GM12891 (cell line): ENCODE measurements around the gene PRKCB. TPM values are rescaled to one million over a fixed set of nuclear protein-coding genes. Genes with fewer than 3 reads are reported as not detected.
A peak's percentile ranks its signal among the peaks of the same experiment; 100 is the strongest.

Experiments
- DNase-seq: peaks from one replicate; pipeline ENCODE4 v3.0.0; 2011; ENCODE audit warnings: low spot score; ENCODE audit not compliant: insufficient read length
- FAIRE-seq: peaks from 2 replicates; lab custom pipeline; 2011; peaks lifted over from hg19 to GRCh38; lab: Jason Lieb, UNC
- PAX5 ChIP-seq: IDR thresholded peaks from 2 replicates; pipeline ENCODE4 v1.6.1; 2011; ENCODE audit warnings: low read length, moderate library complexity, mild to moderate bottlenecking; ENCODE audit not compliant: insufficient read depth, severe bottlenecking
- POLR2A ChIP-seq: IDR thresholded peaks from 2 replicates; pipeline ENCODE4 v1.6.1; 2011; ENCODE audit warnings: low read depth, low read length, control low read depth
- POLR2AphosphoS5 ChIP-seq: IDR thresholded peaks from 2 replicates; pipeline ENCODE4 v1.6.1; 2011; ENCODE audit warnings: low read depth, low read length, control low read depth
- POU2F2 ChIP-seq: IDR thresholded peaks from 2 replicates; pipeline ENCODE4 v1.6.1; 2011; ENCODE audit warnings: low read depth, mild to moderate bottlenecking, control low read depth, low read length, moderate library complexity
- SPI1 ChIP-seq: IDR thresholded peaks from 2 replicates; pipeline ENCODE4 v1.6.1; 2011; ENCODE audit warnings: low read depth, low read length, control low read depth
- TAF1 ChIP-seq: IDR thresholded peaks from 2 replicates; pipeline ENCODE4 v1.6.1; 2011; ENCODE audit warnings: low read depth, low read length, control low read depth
- polyA plus RNA-seq: library from polyadenylated mRNA; unstranded; fragments of >200 nt; gene quantifications from one replicate; pipeline ENCODE4 v1.2.1, GENCODE V29; 2012; ENCODE audit warnings: low read depth, missing spikeins, inconsistent platforms; ENCODE audit not compliant: missing spikeins

PRKCB gene
- 98.4 TPM for polyA plus RNA-seq

DNA sequence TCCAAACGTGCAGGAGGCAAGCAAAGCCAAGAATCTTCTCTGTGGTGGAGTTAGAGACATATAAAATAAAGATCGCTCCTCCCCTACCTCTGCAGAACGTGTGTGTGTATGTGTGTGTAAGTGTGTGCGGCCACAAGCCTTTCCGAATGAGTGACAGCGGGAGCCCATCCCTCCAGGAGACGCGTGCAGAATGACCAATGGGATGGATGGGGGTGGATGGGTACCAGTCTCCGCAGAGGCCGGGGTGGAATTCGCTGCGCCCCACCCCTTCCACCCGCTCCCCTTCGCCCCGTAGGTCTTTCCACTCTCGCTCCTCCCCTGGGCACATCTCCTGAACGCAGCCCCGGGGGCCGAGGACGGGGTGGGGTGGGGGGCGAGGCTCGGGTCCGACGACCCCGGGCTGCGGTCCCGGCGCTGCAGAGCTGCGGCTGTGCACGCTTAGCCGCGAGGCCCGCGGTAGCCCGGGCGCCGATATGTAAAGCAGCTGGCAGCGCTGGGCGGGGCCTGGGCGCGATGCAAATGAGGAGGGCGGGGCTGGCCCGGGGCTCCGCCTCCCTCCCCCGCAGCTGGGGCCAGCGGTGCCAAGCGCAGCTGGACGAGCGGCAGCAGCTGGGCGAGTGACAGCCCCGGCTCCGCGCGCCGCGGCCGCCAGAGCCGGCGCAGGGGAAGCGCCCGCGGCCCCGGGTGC is at the start of gene PRKCB:
Gene PRKCB (plus strand): TSS at position 594 of the 688 bp plus-strand sequence.
- FAIRE-seq (peak; percentile 95), DNase-seq (peak; percentile 91)
- TF ChIP-seq TAF1 (no peak; the same call in 1 of the 2 replicates), POLR2AphosphoS5 (peak; percentile 43; the same call in 1 of the 2 replicates), POU2F2 (peak; percentile 79; the same call in 1 of the 2 replicates)

DNA sequence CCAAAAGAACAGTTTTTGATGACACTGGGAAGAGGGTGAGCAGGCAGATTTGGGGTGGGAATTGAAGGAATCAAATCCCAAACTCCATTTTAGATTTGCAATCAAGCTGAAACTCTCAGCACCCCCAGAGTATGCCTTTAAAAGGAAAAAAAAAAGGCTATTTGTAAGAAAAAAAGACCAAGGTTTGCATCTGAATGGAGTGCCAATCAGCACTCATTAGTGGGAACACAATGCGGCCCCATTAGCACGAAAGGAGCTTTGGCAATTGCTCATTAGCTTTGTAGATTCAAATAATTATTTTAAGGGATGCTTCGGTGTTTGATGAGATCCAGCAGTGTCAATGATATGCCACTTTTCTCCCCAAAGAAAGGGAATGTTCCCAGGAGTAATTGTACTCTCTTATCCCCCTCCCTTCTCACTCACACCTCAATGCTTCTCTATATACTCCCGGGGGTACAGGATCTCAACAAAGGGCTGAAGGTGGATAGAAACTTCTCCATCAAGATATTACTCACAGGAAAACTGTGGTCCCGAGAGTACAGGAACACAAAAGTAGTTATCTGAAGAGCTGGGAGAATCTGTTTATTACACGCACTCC is 48.7 kb upstream of the PRKCB start:
- DNase-seq (no peak), FAIRE-seq (no peak)
- no peak for TF ChIP-seq TAF1
- TF ChIP-seq SPI1, result no peak
- TF ChIP-seq POU2F2, result no peak
- TF ChIP-seq POLR2A, result no peak
- no peak for TF ChIP-seq PAX5
- TF ChIP-seq POLR2AphosphoS5, result no peak

DNA sequence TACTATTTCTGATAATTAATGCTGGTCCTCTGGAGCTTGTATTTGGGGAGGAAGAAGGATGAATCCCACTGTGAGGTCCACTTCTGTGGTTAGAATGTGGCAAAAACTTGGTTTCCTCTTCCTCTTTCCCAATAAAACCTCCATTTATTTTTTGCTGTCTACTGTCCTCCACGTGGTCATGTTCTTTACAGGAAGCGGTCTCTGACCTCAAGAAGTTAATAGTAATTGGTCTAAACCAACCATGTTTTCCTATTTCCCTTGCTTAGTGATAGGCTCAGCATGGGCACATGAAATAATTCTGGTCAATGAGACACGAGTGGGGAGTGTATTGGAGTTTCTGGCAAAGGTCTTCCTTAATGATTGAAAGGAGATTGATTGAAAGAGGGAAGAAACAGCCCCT is 47.1 kb upstream of the PRKCB start:
- FAIRE-seq, result no peak
- TF ChIP-seq POU2F2 (no peak), POLR2A (no peak), POLR2AphosphoS5 (no peak), PAX5 (no peak), TAF1 (no peak), SPI1 (no peak)
- DNase-seq, result no peak

DNA sequence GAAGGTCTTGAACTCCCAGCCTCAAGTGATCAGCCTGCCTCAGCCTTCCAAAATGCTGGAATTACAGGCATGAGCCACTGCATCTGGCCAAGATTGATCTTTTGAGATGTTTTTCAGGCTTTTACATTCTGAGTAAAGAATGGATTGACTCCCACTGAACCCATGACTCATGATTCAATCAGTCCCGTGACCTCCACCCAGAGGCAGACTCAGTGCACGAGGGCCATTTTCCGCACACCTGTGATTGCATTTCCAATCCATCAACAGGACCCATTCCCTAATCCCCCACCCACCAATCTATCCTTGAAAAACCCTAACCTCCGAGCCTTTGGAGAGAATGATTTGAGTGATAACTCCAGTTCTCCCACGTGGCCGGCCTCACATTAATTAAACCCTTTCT is 40.4 kb upstream of the PRKCB start:
- FAIRE-seq, result no peak

DNA sequence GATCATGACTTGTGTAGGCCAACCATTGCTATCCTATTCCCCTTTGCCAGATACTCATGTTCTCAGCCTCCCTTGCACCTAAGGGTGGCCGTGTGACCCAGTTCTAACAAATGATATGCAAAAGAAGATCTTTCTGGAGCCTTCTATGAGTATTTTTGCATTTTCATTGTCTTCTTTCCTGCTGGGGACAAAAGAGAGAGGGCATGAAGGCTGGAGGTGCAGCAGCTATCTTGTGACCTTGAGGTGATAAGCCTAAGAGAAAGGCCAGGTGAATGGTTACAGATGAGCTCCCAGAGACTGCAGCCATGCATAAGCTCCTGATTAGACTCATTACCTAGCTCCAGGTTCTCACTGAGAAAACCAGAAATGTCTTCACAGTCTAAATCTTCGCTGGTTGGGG is 38.8 kb upstream of the PRKCB start:
- FAIRE-seq, result no peak
- DNase-seq, result no peak
- TF ChIP-seq POU2F2 (no peak), POLR2A (no peak), TAF1 (no peak), PAX5 (no peak), SPI1 (no peak), POLR2AphosphoS5 (no peak)

More for the DNA sequence above, 40.4 kb upstream of the PRKCB start:
- no peak for TF ChIP-seq PAX5
- TF ChIP-seq POLR2A, result no peak
- no peak for TF ChIP-seq TAF1
- no peak for TF ChIP-seq POLR2AphosphoS5
- TF ChIP-seq POU2F2, result no peak
- TF ChIP-seq SPI1, result no peak
- DNase-seq, result no peak

DNA sequence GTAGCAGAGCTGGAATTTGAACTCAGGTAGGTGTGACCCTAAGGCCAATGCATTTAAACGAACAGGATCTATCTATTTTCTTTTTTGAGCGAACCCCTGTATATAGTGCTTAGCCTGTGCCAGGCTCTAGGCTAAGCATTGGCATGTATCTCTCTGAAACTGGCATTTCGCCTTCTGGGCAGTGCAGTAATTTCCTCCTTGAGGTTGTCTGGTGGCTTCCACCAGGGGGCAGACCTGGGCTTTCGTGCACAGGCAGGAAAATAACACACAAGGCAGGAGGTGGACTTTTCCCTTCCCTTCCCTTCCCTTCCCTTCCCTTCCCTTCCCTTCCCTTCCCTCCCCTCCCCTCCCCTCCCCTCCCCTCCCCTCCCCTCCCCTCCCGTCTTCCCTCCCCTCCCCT is 34.4 kb upstream of the PRKCB start:
- TF ChIP-seq TAF1, result no peak
- TF ChIP-seq POU2F2, result no peak
- TF ChIP-seq POLR2A, result no peak
- no peak for TF ChIP-seq POLR2AphosphoS5
- TF ChIP-seq PAX5, result no peak
- TF ChIP-seq SPI1, result no peak
- FAIRE-seq (peak; percentile 77), DNase-seq (peak; percentile 33)

DNA sequence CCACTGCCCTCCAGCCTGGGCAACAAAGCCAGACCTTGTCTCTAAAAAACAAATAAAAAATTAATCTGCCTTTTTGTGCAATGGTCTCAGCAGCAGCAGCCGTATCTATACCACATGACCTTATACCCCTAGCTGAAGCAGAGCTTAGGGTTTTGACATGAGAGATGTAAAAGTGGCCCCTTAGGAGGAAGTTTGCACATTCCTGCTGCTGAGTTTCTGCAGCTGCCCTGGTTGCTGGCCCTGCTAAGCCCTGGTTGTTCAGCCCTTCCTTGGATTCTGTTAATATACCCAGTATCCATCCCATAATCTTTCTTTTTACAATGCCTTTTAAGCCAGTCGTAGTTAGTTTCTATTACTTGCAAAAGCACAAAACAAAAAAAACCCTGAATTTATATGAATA is 33.0 kb upstream of the PRKCB start:
- FAIRE-seq (no peak), DNase-seq (no peak)
- TF ChIP-seq POLR2A, result no peak
- TF ChIP-seq TAF1, result no peak
- no peak for TF ChIP-seq POLR2AphosphoS5
- TF ChIP-seq POU2F2, result no peak
- no peak for TF ChIP-seq SPI1
- no peak for TF ChIP-seq PAX5

GRCh38 chr16:23803591-23804123 is 32.1 kb upstream of the PRKCB start:
- DNase-seq (peak; percentile 53), FAIRE-seq (peak; percentile 96)
- no peak for TF ChIP-seq PAX5
- 0 out of 2 replicates have a peak, but pooled peaks have one; percentile 5 for TF ChIP-seq SPI1

DNA sequence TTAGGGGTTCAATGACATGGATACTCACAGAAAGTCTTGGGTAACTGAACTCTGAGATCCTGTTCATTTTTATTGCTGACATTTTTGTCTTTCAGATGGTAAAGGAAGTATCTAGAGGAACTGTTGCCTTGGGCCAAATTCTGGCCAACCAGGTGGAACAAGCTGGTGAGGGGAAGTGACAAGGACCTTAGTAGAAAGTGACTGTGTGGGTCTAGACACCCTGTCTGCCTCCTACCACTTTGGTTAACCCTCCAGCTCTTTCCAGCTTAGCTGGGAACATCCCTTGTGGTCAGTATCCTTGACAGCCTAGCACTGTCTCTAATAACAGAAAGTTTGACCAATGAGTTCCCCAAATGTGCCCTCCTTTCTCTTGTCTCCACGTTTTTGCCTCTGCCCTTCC is 28.8 kb upstream of the PRKCB start:
- FAIRE-seq (peak; percentile 38), DNase-seq (no peak)
- TF ChIP-seq POLR2AphosphoS5, result no peak
- peak; percentile 57 for TF ChIP-seq SPI1

DNA sequence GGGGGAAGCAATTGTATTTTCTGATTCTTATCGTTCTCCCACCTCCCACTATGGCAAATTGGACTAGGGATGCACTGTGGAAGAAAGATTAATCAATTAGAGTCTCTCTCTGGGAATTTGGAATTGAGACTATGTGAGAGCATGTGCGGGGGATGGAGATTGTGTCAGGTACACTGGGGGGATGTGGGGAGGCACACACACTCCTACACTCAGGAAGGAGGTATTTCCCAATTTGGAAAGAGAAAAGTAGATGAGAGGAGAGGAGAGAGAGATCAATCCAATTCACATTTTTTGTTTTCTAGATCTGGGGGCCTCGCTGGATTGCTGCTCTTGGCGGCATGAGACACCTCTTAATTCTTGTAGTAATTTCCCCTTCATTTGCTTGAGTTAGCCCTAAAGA is 14.3 kb upstream of the PRKCB start:
- FAIRE-seq (no peak), DNase-seq (no peak)
- TF ChIP-seq POU2F2 (no peak), POLR2AphosphoS5 (no peak), TAF1 (no peak), SPI1 (no peak), PAX5 (no peak), POLR2A (no peak)
